Measurements from ENCODE around the gene RPS2.

Gene RPS2

GRCh38 chr16:1999866-2000514 lies 35.4 kb upstream of the RPS2 start:
- in situ Hi-C loops (cut with HindIII; ENCODE audit: low sequenced_read_pairs): no loop called here

DNA sequence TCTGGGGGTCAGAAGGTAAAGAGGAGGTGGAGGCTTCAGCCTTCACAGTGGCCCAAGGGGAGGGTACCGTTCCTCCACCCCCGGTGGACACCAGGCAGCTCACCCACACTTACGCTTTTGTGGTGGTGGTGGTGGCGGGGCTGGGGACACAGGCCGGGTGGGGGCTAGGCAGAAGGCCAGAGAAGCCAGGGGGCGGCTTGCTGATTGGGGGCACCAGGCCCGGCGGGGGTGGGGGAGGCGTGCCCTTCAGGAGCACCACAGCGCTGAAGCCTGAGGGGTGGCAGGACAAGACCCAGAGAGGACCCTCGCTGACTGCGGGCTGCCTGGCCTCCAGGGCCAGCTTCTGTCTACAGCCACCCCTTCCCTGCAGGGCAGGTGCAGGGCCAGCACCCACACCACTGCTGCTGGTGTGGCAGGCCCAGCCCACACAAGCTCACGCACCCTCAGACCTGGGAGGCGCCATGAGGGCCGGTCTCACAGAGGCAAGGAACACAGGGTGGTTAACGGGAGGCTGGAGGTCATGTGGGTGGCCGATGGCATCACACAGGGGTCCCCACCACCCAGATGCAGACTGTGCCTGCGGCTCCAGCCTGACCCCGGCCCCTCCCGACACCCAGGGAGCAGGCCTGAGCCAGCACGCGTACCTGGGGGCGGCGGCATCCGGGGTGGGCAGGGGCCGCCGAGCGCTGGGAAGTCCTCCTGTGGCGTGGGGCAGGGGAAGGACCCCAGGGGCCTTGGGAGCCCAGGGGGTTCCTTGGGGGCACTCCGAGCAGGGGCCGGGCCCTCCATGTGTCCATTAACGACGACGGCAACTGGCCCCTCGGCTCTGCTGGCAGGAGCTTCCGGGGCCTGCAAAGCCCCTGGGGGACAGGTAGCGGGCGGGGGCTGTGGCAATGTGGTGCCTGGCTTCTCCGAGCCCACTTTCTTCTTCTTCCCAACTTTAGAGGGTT lies 34.5 kb upstream of the RPS2 start:
- in situ Hi-C loops (cut with HindIII; ENCODE audit: low sequenced_read_pairs): no loop called here

DNA sequence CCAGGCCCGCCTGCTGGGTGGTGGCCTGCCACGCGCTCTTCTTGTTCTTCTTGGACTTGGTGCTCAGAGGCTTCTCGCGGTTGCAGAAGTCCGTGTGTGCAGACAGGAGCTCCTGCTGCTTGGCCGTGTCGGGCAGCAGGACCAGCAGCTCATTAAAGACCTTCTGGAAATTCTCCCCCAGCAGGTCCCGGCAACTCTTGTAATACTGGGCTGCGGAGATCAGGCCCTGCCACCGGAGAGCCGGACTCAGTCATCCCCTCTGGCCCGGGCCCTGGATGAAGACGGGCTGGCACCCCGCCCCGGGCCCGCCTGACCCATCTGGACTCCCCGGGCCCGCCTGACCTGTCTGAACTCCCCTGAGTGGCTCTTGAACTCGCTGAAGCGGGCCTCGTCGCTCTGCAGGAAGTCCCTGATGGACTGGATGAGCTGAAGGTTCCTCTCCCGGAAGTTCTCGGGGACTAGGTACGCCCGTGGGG lies 33.8 kb upstream of the RPS2 start:
- in situ Hi-C loops (cut with HindIII; ENCODE audit: low sequenced_read_pairs): no loop called here

- in situ Hi-C loops (cut with HindIII; ENCODE audit: low sequenced_read_pairs): no loop called here
Observed at GRCh38 chr16:1997494-1998359, 33.1 kb upstream of the RPS2 start.

DNA sequence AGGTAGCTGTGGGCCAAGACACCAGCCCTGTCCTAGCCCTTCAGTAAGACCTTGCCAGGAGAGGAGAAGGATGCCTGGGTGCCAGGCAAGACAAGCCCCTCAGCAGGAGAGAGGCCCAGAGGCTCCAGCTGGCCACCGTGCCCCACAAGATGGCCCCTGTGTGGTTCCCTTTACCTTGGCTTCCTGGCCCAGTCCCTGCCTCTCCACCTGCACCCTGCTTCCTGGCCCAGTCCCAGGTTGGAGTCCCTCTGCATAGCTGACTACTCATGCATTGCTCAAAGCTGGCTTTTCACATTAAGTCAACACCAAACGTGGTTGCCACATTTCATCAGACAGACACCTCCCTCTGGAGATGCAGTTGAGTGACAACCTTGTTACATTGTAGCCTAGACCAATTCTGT lies 29.1 kb upstream of the RPS2 start:
- in situ Hi-C loops (cut with HindIII; ENCODE audit: low sequenced_read_pairs): no loop called here

GRCh38 chr16:1992704-1993317 lies 28.2 kb upstream of the RPS2 start:
- in situ Hi-C loops (cut with HindIII; ENCODE audit: low sequenced_read_pairs): no loop called here

GRCh38 chr16:1991948-1992703 lies 27.5 kb upstream of the RPS2 start:
- in situ Hi-C loops (cut with HindIII; ENCODE audit: low sequenced_read_pairs): no loop called here

GRCh38 chr16:1991588-1991947 lies 26.9 kb upstream of the RPS2 start:
- in situ Hi-C loops (cut with HindIII; ENCODE audit: low sequenced_read_pairs): no loop called here

GRCh38 chr16:1991135-1991551 lies 26.5 kb upstream of the RPS2 start:
- in situ Hi-C loops (cut with HindIII; ENCODE audit: low sequenced_read_pairs): no loop called here

GRCh38 chr16:1990351-1991134 lies 25.9 kb upstream of the RPS2 start:
- in situ Hi-C loops (cut with HindIII; ENCODE audit: low sequenced_read_pairs): no loop called here

GRCh38 chr16:1990101-1990350 lies 25.4 kb upstream of the RPS2 start:
- in situ Hi-C loops (cut with HindIII; ENCODE audit: low sequenced_read_pairs): no loop called here

DNA sequence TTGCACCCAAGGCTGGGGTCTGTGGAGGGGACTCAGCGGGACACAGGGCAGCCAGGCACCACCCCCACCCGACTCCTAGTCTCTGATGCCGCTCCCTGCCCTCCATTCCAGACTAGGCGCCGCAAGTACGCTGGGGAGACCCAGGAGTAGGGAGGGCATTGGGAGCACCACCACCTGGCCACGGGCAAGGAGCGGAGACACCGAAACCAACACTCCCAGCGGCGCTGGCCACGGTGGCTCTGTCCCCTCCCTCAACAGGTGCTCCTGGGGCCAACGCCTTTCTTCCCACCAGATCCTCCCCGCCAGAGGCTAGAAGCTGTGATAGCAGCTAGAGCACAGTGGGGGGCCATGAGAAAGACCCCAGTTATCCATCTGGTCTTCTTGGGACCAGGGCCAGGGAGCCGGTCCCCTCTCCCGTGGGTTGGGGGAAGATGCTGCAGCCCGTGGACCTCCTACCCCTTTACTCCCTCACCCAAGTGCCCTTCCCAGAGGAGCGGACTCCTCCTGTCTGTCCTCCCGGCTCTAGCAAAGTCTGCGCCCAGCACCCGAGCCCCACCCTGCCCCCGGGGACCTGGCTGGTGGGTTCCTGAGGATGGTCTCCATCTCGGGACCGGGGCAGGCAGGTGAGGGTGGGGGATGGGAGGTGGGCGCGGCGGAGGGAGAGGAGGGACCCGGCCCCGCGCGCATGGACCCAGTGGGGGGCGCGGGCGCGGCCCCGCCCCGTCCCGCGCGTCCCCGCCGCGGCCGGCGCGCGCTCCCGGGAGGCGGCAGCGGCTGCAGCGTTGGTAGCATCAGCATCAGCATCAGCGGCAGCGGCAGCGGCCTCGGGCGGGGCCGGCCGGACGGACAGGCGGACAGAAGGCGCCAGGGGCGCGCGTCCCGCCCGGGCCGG lies 24.8 kb upstream of the RPS2 start, which contains the start of gene SYNGR3:
TSS of gene SYNGR3 (plus strand) at position 762 of the 892 bp plus-strand sequence. CDS start 133 bp downstream, outside the sequence.
- in situ Hi-C loops (cut with HindIII; ENCODE audit: low sequenced_read_pairs): no loop called here

GRCh38 chr16:1987198-1987597 lies 22.6 kb upstream of the RPS2 start:
- in situ Hi-C loops (cut with HindIII; ENCODE audit: low sequenced_read_pairs): no loop called here

DNA sequence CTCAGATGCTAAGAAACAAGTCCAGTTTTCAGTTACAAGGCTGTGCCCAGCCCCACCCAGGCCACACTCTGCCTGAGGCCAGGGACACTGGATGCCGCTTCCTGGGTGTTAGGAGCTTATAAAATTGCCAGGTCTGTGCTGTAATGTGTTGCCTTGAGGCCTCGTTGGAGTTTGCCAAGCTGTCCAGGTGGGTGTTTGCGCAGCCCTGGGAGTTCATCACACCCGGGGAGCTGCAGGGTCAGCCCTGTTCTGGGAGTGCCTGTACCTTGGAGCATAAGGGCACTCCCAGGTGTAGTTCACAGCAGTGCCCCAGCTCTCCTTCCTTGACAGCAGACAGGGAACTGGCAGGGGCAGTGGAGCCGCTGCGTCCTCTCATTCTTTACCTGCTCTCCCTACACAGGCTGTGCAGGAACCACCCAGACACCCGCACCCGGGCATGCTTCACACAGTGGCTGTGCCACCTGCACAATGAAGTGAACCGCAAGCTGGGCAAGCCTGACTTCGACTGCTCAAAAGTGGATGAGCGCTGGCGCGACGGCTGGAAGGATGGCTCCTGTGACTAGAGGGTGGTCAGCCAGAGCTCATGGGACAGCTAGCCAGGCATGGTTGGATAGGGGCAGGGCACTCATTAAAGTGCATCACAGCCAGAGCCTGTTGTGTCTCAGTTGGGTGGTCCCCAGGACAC lies 21.0 kb upstream of the RPS2 start:
- in situ Hi-C loops (cut with HindIII; ENCODE audit: low sequenced_read_pairs): no loop called here

DNA sequence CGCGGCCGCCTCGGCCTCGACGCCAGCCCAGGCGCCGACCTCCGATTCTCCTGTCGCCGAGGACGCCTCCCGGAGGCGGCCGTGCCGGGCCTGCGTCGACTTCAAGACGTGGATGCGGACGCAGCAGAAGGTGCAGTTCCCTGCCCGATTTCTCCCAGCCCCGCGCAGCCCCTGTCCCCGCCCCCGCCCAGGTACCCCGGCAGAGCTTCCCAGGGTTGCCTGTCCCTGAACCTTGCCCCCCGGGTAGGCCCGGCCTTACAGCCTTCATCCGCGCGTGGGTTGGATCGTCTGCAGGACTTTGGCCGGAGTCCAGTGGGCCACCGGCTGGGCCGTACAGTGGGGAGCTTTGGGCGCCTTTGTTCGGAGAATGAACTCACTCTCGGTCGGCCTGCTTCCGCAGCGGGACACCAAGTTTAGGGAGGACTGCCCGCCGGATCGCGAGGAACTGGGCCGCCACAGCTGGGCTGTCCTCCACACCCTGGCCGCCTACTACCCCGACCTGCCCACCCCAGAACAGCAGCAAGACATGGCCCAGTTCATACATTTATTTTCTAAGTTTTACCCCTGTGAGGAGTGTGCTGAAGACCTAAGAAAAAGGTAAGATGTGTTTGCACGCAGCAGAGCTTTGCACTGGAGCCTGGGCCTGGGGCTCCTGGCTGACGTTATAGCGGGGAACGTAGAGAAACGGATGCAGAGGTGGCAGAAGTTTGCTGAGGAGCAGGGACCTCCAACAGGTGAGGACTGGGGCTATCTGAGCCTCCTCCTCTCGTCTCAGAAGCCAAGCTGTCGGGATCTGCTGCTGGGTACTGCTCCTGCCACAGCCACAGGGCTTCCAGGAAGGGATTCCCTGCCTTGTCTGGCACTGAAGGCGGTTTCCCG lies 20.0 kb upstream of the RPS2 start:
- in situ Hi-C loops (cut with HindIII; ENCODE audit: low sequenced_read_pairs): no loop called here

GRCh38 chr16:1983544-1984346 lies 19.1 kb upstream of the RPS2 start, which contains the start of gene GFER:
GFER (plus strand) TSS chr16:1984193; CDS start chr16:1984219, 26 bp downstream.
- in situ Hi-C loops (cut with HindIII; ENCODE audit: low sequenced_read_pairs): no loop called here
